Neuronal stem cell (in vitro differentiated cells): ENCODE data around the gene CNTFR.

Experiments used
- DNase-seq: peaks from one replicate; pipeline ENCODE4 v3.0.0-alpha.2; 2013; ENCODE audit warnings: low spot score
- H2AFZ ChIP-seq: one replicate; pipeline ENCODE4 v1.6.1; 2013; ENCODE audit warnings: mild to moderate bottlenecking, low read length, inconsistent platforms
- H2AK5ac ChIP-seq: 2 replicates; pipeline ENCODE4 v1.6.1; 2013; ENCODE audit warnings: low read depth, mild to moderate bottlenecking, inconsistent platforms, low read length, moderate library complexity, mixed read lengths
- H2BK120ac ChIP-seq: 2 replicates; pipeline ENCODE4 v1.6.1; 2013; ENCODE audit warnings: low read depth, mild to moderate bottlenecking, inconsistent platforms, low read length, moderate library complexity, mixed read lengths
- H2BK12ac ChIP-seq: one replicate; pipeline ENCODE4 v1.6.1; 2013; ENCODE audit warnings: low read length, inconsistent platforms
- H2BK15ac ChIP-seq: 2 replicates; pipeline ENCODE4 v1.6.1; 2013; ENCODE audit warnings: mild to moderate bottlenecking, low read length, inconsistent platforms, mixed read lengths
- H2BK5ac ChIP-seq: one replicate; pipeline ENCODE4 v1.6.1; 2013; ENCODE audit warnings: inconsistent platforms, mild to moderate bottlenecking, low read length, moderate library complexity
- H3K14ac ChIP-seq: one replicate; pipeline ENCODE4 v1.6.1; 2013; ENCODE audit warnings: low read length, inconsistent platforms
- H3K18ac ChIP-seq: 2 replicates; pipeline ENCODE4 v1.6.1; 2013; ENCODE audit warnings: low read length, inconsistent platforms
- H3K23ac ChIP-seq: 2 replicates; pipeline ENCODE4 v1.6.1; 2013; ENCODE audit warnings: low read depth, mild to moderate bottlenecking, mixed read lengths, low read length, inconsistent platforms; ENCODE audit not compliant: poor library complexity
- H3K27ac ChIP-seq: replicated peaks from 3 replicates; pipeline ENCODE4 v1.5.1; 2013; ENCODE audit warnings: low read length, inconsistent platforms
- H3K27me3 ChIP-seq, 3 experiments: 2 replicates each; pipeline ENCODE4 v1.6.1; 2013; ENCODE audit warnings: low read length in 3 of 3, mild to moderate bottlenecking in 2 of 3, inconsistent platforms in 1 of 3, low read depth in 1 of 3, mixed read lengths in 1 of 3, moderate library complexity in 1 of 3; ENCODE audit not compliant: control insufficient read depth in 3 of 3, insufficient read depth in 3 of 3
- H3K36me3 ChIP-seq, 2 donors: replicated peaks in 1 of 2; 2 replicates each; pipeline ENCODE4 v1.6.1; 2013; ENCODE audit warnings: low read length in 2 of 2; ENCODE audit not compliant: control insufficient read depth in 2 of 2, insufficient read depth in 2 of 2
- H3K4ac ChIP-seq: 2 replicates; pipeline ENCODE4 v1.6.1; 2013; ENCODE audit warnings: inconsistent platforms, mild to moderate bottlenecking, low read length, moderate library complexity
- H3K4me1 ChIP-seq, 2 donors: 1 replicate in 1 of 2; 2 replicates in 1 of 2; pipeline ENCODE4 v1.6.1; 2013; ENCODE audit warnings: low read length in 2 of 2, low read depth in 1 of 2; ENCODE audit not compliant: control insufficient read depth in 2 of 2, insufficient read depth in 1 of 2
- H3K4me2 ChIP-seq: one replicate; pipeline ENCODE4 v1.6.1; 2013; ENCODE audit warnings: mild to moderate bottlenecking, low read length, inconsistent platforms; ENCODE audit not compliant: insufficient read depth, poor library complexity, severe bottlenecking
- H3K4me3 ChIP-seq, 2 donors: 2 replicates each; pipeline ENCODE4 v1.5.1; 2013; ENCODE audit warnings: low read length in 2 of 2, mild to moderate bottlenecking in 2 of 2, inconsistent platforms in 1 of 2, moderate library complexity in 1 of 2
- H3K79me1 ChIP-seq: one replicate; pipeline ENCODE4 v1.6.1; 2013; ENCODE audit warnings: low read depth, mild to moderate bottlenecking, inconsistent platforms, low read length, moderate library complexity
- H3K9ac ChIP-seq: one replicate; pipeline ENCODE4 v1.6.1; 2013; ENCODE audit warnings: mild to moderate bottlenecking, low read depth, low read length, inconsistent platforms; ENCODE audit not compliant: poor library complexity
- H3K9me3 ChIP-seq, 2 donors: replicated peaks in 1 of 2; 2 replicates each; pipeline versions ENCODE3 to v1.6.1; 2013; ENCODE audit warnings: low read length in 2 of 2, mild to moderate bottlenecking in 2 of 2, inconsistent platforms in 1 of 2, low read depth in 1 of 2, mixed read lengths in 1 of 2, moderate library complexity in 1 of 2; ENCODE audit not compliant: control insufficient read depth in 2 of 2, insufficient read depth in 1 of 2
- H4K8ac ChIP-seq: one replicate; pipeline ENCODE4 v1.6.1; 2013; ENCODE audit warnings: low read depth, mild to moderate bottlenecking, inconsistent platforms, low read length, moderate library complexity
- H4K91ac ChIP-seq: one replicate; pipeline ENCODE4 v1.6.1; 2013; ENCODE audit warnings: low read length, low read depth, mild to moderate bottlenecking, inconsistent platforms; ENCODE audit not compliant: poor library complexity
- WGBS, 2 donors: extraction: QIAGEN DNeasy Blood & Tissue Kit; methylation state at CpG; one replicate each; pipeline ENCODE4 v1.1.7; 2013; ENCODE audit warnings: missing lambda C conversion rate in 2 of 2, mixed read lengths in 1 of 2; ENCODE audit not compliant: insufficient read length in 2 of 2, insufficient replicate concordance in 1 of 2; ENCODE audit errors: extremely low coverage in 2 of 2; 5-methylcytosine and 5-hydroxymethylcytosine counted together

CNTFR gene

GRCh38 chr9:34503406-34503805 lies 86.1 kb downstream of the CNTFR start:
- no peak overlapping the region for H3K4me3 ChIP-seq
- no peak overlapping the region for H3K9ac ChIP-seq
- H2BK5ac ChIP-seq, result no peak overlapping the region
- no peak overlapping the region for H2AFZ ChIP-seq
- no peak overlapping the region for H2BK120ac ChIP-seq
- H2BK15ac ChIP-seq, result no peak overlapping the region
- H3K23ac ChIP-seq, result no peak overlapping the region
- no peaks in the 10 kb centered on the region for H3K27me3 ChIP-seq
- no peaks in the 10 kb centered on the region for H3K79me1 ChIP-seq
- H3K4me1 ChIP-seq, result peaks cover 0 to 22% of the 10 kb centered on the region in 2 donors
- H4K8ac ChIP-seq, result no peak overlapping the region
- no peak overlapping the region for H3K14ac ChIP-seq
- H3K4me2 ChIP-seq, result no peak overlapping the region
- no peak for DNase-seq
- H2BK12ac ChIP-seq, result no peak overlapping the region
- H3K36me3 ChIP-seq, result no peaks in the 10 kb centered on the region
- no peak overlapping the region for H4K91ac ChIP-seq
- no peak overlapping the region for H2AK5ac ChIP-seq
- H3K9me3 ChIP-seq, result no peaks in the 10 kb centered on the region
- H3K4ac ChIP-seq, result no peak overlapping the region
- H3K27ac ChIP-seq, result no peak overlapping the region
- H3K18ac ChIP-seq, result no peak overlapping the region

- H2BK12ac ChIP-seq, result no peak overlapping the region
- no peak overlapping the region for H2BK120ac ChIP-seq
- no peak overlapping the region for H3K18ac ChIP-seq
- H3K4ac ChIP-seq, result no peak overlapping the region
- no peak overlapping the region for H3K4me2 ChIP-seq
- no peak overlapping the region for H3K23ac ChIP-seq
- H3K27me3 ChIP-seq, result no peaks in the 10 kb centered on the region
- H3K9me3 ChIP-seq, result no peaks in the 10 kb centered on the region
- H2AFZ ChIP-seq, result no peak overlapping the region
- H2BK15ac ChIP-seq, result no peak overlapping the region
- no peak overlapping the region for H3K14ac ChIP-seq
- no peak overlapping the region for H4K91ac ChIP-seq
- H3K27ac ChIP-seq, result no peak overlapping the region
- no peak for DNase-seq
- no peak overlapping the region for H3K9ac ChIP-seq
- no CpG with 5 or more reads among the region's 6 CpGs for WGBS, 2 donors
- no peak overlapping the region for H4K8ac ChIP-seq
- no peaks in the 10 kb centered on the region for H3K36me3 ChIP-seq
- no peaks in the 10 kb centered on the region for H3K79me1 ChIP-seq
- no peak overlapping the region for H2AK5ac ChIP-seq
- H2BK5ac ChIP-seq, result no peak overlapping the region
- peaks cover 0 to 27% of the 10 kb centered on the region in 2 donors for H3K4me1 ChIP-seq
- H3K4me3 ChIP-seq, result no peak overlapping the region
These were observed 86.6 kb downstream of the CNTFR start for GRCh38 chr9:34502891-34503290.

- Histone ChIP-seq H2BK5ac (no peak overlapping the region), H3K4me1 (peaks cover 0 to 30% of the 10 kb centered on the region in 2 donors), H2BK12ac (no peak overlapping the region), H3K14ac (no peak overlapping the region), H4K8ac (no peak overlapping the region), H3K9ac (no peak overlapping the region), H3K27me3 (no peaks in the 10 kb centered on the region), H2BK120ac (no peak overlapping the region), H2AFZ (no peak overlapping the region), H3K27ac (no peak overlapping the region), H4K91ac (no peak overlapping the region), H3K4me3 (no peak overlapping the region), H3K4ac (no peak overlapping the region), H3K4me2 (no peak overlapping the region), H3K79me1 (no peaks in the 10 kb centered on the region), H3K36me3 (no peaks in the 10 kb centered on the region), H3K18ac (no peak overlapping the region), H2AK5ac (no peak overlapping the region), H3K9me3 (no peaks in the 10 kb centered on the region), H2BK15ac (no peak overlapping the region), H3K23ac (no peak overlapping the region)
- no peak for DNase-seq
- WGBS, 2 donors, result no CpG with 5 or more reads among the region's 10 CpGs
These were observed 87.1 kb downstream of the CNTFR start for GRCh38 chr9:34502471-34502870.

- H2BK15ac ChIP-seq, result no peak overlapping the region
- no CpG with 5 or more reads among the region's 5 CpGs for WGBS, 2 donors
- H3K14ac ChIP-seq, result no peak overlapping the region
- no peaks in the 10 kb centered on the region for H3K36me3 ChIP-seq
- H3K79me1 ChIP-seq, result no peaks in the 10 kb centered on the region
- H3K9me3 ChIP-seq, result no peaks in the 10 kb centered on the region
- no peak overlapping the region for H3K9ac ChIP-seq
- no peak overlapping the region for H4K8ac ChIP-seq
- no peak overlapping the region for H3K4me3 ChIP-seq
- H2BK5ac ChIP-seq, result no peak overlapping the region
- no peak overlapping the region for H2BK12ac ChIP-seq
- H3K18ac ChIP-seq, result no peak overlapping the region
- H3K23ac ChIP-seq, result no peak overlapping the region
- no peak overlapping the region for H4K91ac ChIP-seq
- DNase-seq, result no peak
- no peak overlapping the region for H3K27ac ChIP-seq
- H2AFZ ChIP-seq, result no peak overlapping the region
- peaks cover 0 to 30% of the 10 kb centered on the region in 2 donors for H3K4me1 ChIP-seq
- H3K4ac ChIP-seq, result no peak overlapping the region
- no peaks in the 10 kb centered on the region for H3K27me3 ChIP-seq
- no peak overlapping the region for H2AK5ac ChIP-seq
- H3K4me2 ChIP-seq, result no peak overlapping the region
- no peak overlapping the region for H2BK120ac ChIP-seq
These were observed 87.6 kb downstream of the CNTFR start for GRCh38 chr9:34501889-34502425.
